ENCODE data around the gene NRP1.

DNA sequence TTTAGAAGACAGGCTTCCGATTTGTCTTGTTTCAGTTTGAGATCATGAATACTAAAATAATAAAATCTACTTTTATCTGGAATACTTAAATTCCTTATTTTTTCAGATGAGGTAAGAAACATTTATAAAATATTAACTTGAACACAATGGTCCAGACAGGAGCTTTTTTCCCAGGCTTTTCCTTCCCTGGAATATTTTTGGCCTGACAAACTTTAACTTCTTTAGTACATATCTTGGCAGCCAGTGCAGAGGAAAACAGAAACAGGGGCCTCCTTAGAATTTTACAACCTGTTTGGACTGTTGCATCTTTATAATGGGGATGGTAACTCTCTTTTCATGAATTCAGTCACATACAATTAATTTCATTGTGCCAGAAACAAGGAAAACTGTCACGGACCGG lies 41.4 kb downstream of the NRP1 start:
- TF ChIP-seq, protein P1, sequence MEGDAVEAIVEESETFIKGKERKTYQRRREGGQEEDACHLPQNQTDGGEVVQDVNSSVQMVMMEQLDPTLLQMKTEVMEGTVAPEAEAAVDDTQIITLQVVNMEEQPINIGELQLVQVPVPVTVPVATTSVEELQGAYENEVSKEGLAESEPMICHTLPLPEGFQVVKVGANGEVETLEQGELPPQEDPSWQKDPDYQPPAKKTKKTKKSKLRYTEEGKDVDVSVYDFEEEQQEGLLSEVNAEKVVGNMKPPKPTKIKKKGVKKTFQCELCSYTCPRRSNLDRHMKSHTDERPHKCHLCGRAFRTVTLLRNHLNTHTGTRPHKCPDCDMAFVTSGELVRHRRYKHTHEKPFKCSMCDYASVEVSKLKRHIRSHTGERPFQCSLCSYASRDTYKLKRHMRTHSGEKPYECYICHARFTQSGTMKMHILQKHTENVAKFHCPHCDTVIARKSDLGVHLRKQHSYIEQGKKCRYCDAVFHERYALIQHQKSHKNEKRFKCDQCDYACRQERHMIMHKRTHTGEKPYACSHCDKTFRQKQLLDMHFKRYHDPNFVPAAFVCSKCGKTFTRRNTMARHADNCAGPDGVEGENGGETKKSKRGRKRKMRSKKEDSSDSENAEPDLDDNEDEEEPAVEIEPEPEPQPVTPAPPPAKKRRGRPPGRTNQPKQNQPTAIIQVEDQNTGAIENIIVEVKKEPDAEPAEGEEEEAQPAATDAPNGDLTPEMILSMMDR (IDR thresholded peaks at IDR 0.05) = no peak
- TF ChIP-seq POLR2A (IDR thresholded peaks at IDR 0.05) = no peak
